ENCODE measurements around the gene MGRN1.
"Not testable (repeated sequence)": the region's sequence is repeated elsewhere in the genome, so short reads cannot be mapped to it uniquely, and the experiment has no call there.

The MGRN1 gene

DNA sequence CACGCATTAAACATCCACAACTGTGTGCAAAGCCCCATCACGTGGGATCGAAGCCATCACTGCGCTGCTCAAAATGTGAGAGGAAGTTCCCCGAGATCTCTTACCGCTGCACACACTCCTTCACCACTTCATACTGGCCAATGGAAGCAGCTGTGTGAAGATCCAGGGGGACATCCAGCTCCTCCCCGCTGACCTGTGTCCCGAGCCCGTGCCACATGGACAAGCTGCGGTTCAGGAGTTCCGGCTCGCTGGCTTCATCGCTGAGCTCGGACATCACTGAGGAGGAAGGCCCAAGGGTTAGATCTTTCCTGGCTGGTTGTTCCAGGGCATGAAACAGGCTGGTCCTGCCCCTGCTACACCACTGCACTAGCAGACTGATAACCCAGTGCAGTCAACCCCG, 105.2 kb downstream of the MGRN1 start:
- no peaks in the 10 kb centered on the region for H3K9me3 ChIP-seq (ENCODE audit: insufficient read depth, low read depth, low read length)
- peaks cover 47% of the 10 kb centered on the region for H3K36me3 ChIP-seq (ENCODE audit: insufficient read depth, low read depth, low read length)
- no peaks in the 10 kb centered on the region for H3K4me1 ChIP-seq (ENCODE audit: insufficient read depth, low read length)
- no peak overlapping the region for H3K9ac ChIP-seq (ENCODE audit: low read depth, low read length)
- no peak overlapping the region for H3K27ac ChIP-seq (ENCODE audit: low read length)
- no peak overlapping the region for H3K4me3 ChIP-seq (ENCODE audit: low read length)
- no peaks in the 10 kb centered on the region for H3K27me3 ChIP-seq (ENCODE audit: insufficient read depth, low read length)

GRCh38 chr16:4733211-4733742, 108.7 kb downstream of the MGRN1 start:
- peak overlapping the region; percentile 23 for H3K27ac ChIP-seq (ENCODE audit: low read length)
- peak overlapping the region; percentile 91 for H3K9ac ChIP-seq (ENCODE audit: low read depth, low read length)
- H3K9me3 ChIP-seq (ENCODE audit: insufficient read depth, low read depth, low read length): no peaks in the 10 kb centered on the region
- H3K4me3 ChIP-seq (ENCODE audit: low read length): peak overlapping the region; percentile 97
- H3K27me3 ChIP-seq (ENCODE audit: insufficient read depth, low read length): no peaks in the 10 kb centered on the region; the same call in 1 of the 2 replicates
- no peaks in the 10 kb centered on the region for H3K4me1 ChIP-seq (ENCODE audit: insufficient read depth, low read length)
- H3K36me3 ChIP-seq (ENCODE audit: insufficient read depth, low read depth, low read length): peaks cover 26% of the 10 kb centered on the region

GRCh38 chr16:4733747-4734062, 109.1 kb downstream of the MGRN1 start:
- Histone ChIP-seq H3K27ac (ENCODE audit: low read length) (peak overlapping the region; percentile 23), H3K4me3 (ENCODE audit: low read length) (peak overlapping the region; percentile 97), H3K27me3 (ENCODE audit: insufficient read depth, low read length) (no peaks in the 10 kb centered on the region; the same call in 1 of the 2 replicates), H3K9ac (ENCODE audit: low read depth, low read length) (peak overlapping the region; percentile 91), H3K36me3 (ENCODE audit: insufficient read depth, low read depth, low read length) (peaks cover 22% of the 10 kb centered on the region), H3K4me1 (ENCODE audit: insufficient read depth, low read length) (no peaks in the 10 kb centered on the region), H3K9me3 (ENCODE audit: insufficient read depth, low read depth, low read length) (no peaks in the 10 kb centered on the region)

- Histone ChIP-seq H3K27ac (ENCODE audit: low read length) (peak within 1 kb of the TSS; percentile 23), H3K4me1 (ENCODE audit: insufficient read depth, low read length) (no peaks in the 10 kb centered on the region), H3K9ac (ENCODE audit: low read depth, low read length) (peak within 1 kb of the TSS; percentile 91), H3K4me3 (ENCODE audit: low read length) (peak within 1 kb of the TSS; percentile 97), H3K27me3 (ENCODE audit: insufficient read depth, low read length) (no peaks in the 10 kb centered on the region; the same call in 1 of the 2 replicates), H3K9me3 (ENCODE audit: insufficient read depth, low read depth, low read length) (no peaks in the 10 kb centered on the region), H3K36me3 (ENCODE audit: insufficient read depth, low read depth, low read length) (peaks cover 17% of the 10 kb centered on the region)
These were observed 109.6 kb downstream of the MGRN1 start, which contains the start of the genes ANKS3 and DNAAF8 for GRCh38 chr16:4734063-4734729. ANKS3 (minus strand) TSS chr16:4734271; CDS start chr16:4730149, 4,122 bp downstream. DNAAF8 (plus strand) TSS chr16:4734537; CDS start chr16:4736515, 1,978 bp downstream.

DNA sequence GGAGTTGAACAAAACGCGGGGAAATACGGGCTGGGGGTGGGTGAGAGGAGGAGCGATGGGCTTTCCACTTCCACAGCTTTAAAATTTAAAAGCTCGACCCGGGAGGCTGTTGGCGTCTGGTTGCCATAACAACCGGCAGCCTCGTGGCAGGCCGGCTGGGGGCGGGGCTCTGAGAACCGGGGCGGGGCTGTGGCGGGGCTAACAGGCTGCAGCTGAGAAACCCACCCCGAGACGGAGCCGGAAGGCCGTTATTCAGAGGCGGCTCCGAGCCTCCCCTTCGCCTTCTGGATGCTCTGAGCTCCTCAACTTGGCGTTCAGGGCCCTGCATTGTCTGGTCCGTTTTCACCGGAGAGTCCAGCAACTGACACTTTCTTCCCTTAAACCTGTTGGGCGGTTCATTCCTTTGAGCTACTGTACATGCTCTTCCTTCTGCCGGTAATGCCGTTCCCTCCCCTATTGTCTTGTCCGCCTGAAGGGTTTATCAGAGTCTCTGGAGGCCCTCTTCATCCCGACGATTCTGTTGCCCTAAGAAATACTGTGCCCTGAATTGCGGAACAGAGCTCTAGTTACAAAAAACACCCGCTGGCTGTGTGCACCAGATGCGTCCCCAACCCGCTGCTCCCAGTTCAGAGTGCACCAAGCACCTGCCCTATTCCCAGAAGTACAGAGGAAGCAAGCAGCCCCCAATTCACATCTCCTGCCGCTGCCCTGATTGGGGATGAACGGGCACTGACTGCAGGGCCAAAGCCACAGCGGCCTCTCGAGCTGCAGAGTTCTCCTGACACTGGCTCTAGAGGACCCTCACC, 110.3 kb downstream of the MGRN1 start:
- no peaks in the 10 kb centered on the region; the same call in 1 of the 2 replicates for H3K27me3 ChIP-seq (ENCODE audit: insufficient read depth, low read length)
- no peaks in the 10 kb centered on the region for H3K4me1 ChIP-seq (ENCODE audit: insufficient read depth, low read length)
- peak overlapping the region; percentile 97 for H3K4me3 ChIP-seq (ENCODE audit: low read length)
- H3K9me3 ChIP-seq (ENCODE audit: insufficient read depth, low read depth, low read length): no peaks in the 10 kb centered on the region
- peaks cover 11% of the 10 kb centered on the region for H3K36me3 ChIP-seq (ENCODE audit: insufficient read depth, low read depth, low read length)
- H3K9ac ChIP-seq (ENCODE audit: low read depth, low read length): peak overlapping the region; percentile 65; the same call in 1 of the 2 replicates
- H3K27ac ChIP-seq (ENCODE audit: low read length): no peak overlapping the region

DNA sequence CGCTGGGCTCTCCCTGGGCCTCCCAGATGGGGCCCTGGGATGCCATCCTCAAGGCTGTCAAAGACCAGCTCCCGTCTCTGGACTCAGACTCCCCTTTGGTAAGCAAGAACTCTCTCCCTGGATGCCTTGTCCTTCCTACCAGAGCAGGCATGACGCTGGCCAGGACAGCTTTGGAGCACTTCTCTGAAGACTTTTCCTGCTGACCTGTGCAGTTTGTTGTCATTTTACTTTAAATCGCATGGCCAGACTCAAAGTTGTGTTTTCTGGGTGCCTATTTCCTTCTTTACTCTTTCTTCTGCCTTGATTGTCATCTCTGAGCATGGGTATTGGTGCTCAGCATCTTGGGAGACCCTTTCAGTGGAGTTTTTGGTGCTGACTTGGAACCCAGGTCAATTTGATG, 111.9 kb downstream of the MGRN1 start:
- no peak overlapping the region for H3K4me3 ChIP-seq (ENCODE audit: low read length)
- H3K27me3 ChIP-seq (ENCODE audit: insufficient read depth, low read length): no peaks in the 10 kb centered on the region; the same call in 1 of the 2 replicates
- no peak overlapping the region for H3K27ac ChIP-seq (ENCODE audit: low read length)
- H3K4me1 ChIP-seq (ENCODE audit: insufficient read depth, low read length): no peaks in the 10 kb centered on the region
- H3K9ac ChIP-seq (ENCODE audit: low read depth, low read length): no peak overlapping the region
- no peaks in the 10 kb centered on the region for H3K9me3 ChIP-seq (ENCODE audit: insufficient read depth, low read depth, low read length)
- H3K36me3 ChIP-seq (ENCODE audit: insufficient read depth, low read depth, low read length): no peaks in the 10 kb centered on the region

GRCh38 chr16:4737545-4737944, 112.9 kb downstream of the MGRN1 start:
- H3K9me3 ChIP-seq (ENCODE audit: insufficient read depth, low read depth, low read length): no peaks in the 10 kb centered on the region
- no peaks in the 10 kb centered on the region for H3K36me3 ChIP-seq (ENCODE audit: insufficient read depth, low read depth, low read length)
- H3K9ac ChIP-seq (ENCODE audit: low read depth, low read length): no peak overlapping the region
- H3K27me3 ChIP-seq (ENCODE audit: insufficient read depth, low read length): no peaks in the 10 kb centered on the region; the same call in 1 of the 2 replicates
- no peak overlapping the region for H3K27ac ChIP-seq (ENCODE audit: low read length)
- H3K4me1 ChIP-seq (ENCODE audit: insufficient read depth, low read length): no peaks in the 10 kb centered on the region
- no peak overlapping the region for H3K4me3 ChIP-seq (ENCODE audit: low read length)

DNA sequence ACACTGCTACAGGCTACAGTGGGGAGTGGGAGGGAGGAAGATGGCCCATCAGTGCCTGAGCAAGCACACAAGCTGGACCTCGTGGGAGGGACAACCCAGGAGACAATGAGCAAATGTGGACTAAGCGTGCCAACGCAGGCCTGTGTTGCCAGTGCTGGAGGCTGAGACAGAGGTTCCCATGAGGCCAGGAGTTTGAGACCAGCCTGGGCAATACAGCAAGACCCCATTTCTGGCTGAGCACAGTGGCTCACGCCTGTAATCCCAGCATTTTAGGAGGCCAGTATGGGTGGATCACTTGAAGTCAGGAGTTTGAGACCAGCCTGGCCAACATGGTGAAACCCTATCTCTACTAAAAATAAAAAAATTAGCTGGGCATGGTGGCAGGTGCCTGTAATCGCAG, 113.7 kb downstream of the MGRN1 start:
- not testable (repeated sequence) for H3K27me3 ChIP-seq (ENCODE audit: insufficient read depth, low read length); H3K9ac ChIP-seq (ENCODE audit: low read depth, low read length); H3K27ac ChIP-seq (ENCODE audit: low read length); H3K4me1 ChIP-seq (ENCODE audit: insufficient read depth, low read length); H3K9me3 ChIP-seq (ENCODE audit: insufficient read depth, low read depth, low read length); H3K4me3 ChIP-seq (ENCODE audit: low read length); H3K36me3 ChIP-seq (ENCODE audit: insufficient read depth, low read depth, low read length)
